Tibial artery (tissue), 4 donors: ENCODE results near the gene BAHD1.

ENCODE experiments used
- DNase-seq, 2 donors: peaks; one replicate each; pipeline ENCODE4 v3.0.0-alpha.2; 2019
- H3K27ac ChIP-seq, 2 donors: fragments of 200-600 bp; sonication (generic) in 1 of 2; 1 replicate in 1 of 2; 2 replicates in 1 of 2; pipeline ENCODE4 v1.5.1; 2018 to 2019; ENCODE audit warnings: mild to moderate bottlenecking in 1 of 2
- H3K27me3 ChIP-seq, 2 donors: fragments of 200-600 bp; sonication (generic) in 1 of 2; one replicate each; pipeline versions ENCODE4 v1.5.1 to v1.6.0; 2016 to 2019
- H3K36me3 ChIP-seq, 3 donors: fragments of 200-600 bp; sonication (generic) in 2 of 3; one replicate each; pipeline ENCODE4 v1.5.1; 2016 to 2019; ENCODE audit warnings: mild to moderate bottlenecking in 2 of 3
- H3K4me1 ChIP-seq, 4 donors: fragments of 200-600 bp; sonication (generic) in 2 of 4; 1 replicate in 3 of 4; 2 replicates in 1 of 4; pipeline ENCODE4 v1.5.1; 2016 to 2019
- H3K4me3 ChIP-seq, 2 donors: fragments of 200-600 bp; sonication (generic) in 1 of 2; 1 replicate in 1 of 2; 2 replicates in 1 of 2; pipeline ENCODE4 v1.5.1; 2018 to 2019; ENCODE audit warnings: mild to moderate bottlenecking in 2 of 2
- H3K9me3 ChIP-seq, 3 donors: fragments of 200-600 bp; sonication (generic) in 1 of 3; one replicate each; pipeline ENCODE4 v1.5.1; 2016 to 2019
- CTCF ChIP-seq, 2 experiments: fragments of 200-600 bp in 1 of 2; fragments of 450-650 bp in 1 of 2; IDR thresholded peaks; one replicate each; pipeline ENCODE4 v1.5.1; 2017 to 2019; ENCODE audit warnings: antibody characterized with exemption in 2 of 2, mild to moderate bottlenecking in 1 of 2, moderate library complexity in 1 of 2
- intact Hi-C: fragments of 100-400 bp; cut with DNase I; formaldehyde crosslinking; loops from one replicate; pipeline ENCODE4 v1.15.0; 2023; ENCODE audit warnings: low total_unique reads

Gene BAHD1

GRCh38 chr15:40463279-40463678, 22.5 kb downstream of the BAHD1 start:
- H3K4me1 ChIP-seq: no peaks in the 10 kb centered on the region
- no peak for DNase-seq
- intact Hi-C loops: no loop called here
- TF ChIP-seq CTCF (IDR thresholded peaks at IDR 0.05): no peak
- no peaks in the 10 kb centered on the region for H3K27me3 ChIP-seq
- H3K36me3 ChIP-seq: peaks cover 37 to 92% (median 61%) of the 10 kb centered on the region in 3 donors
- no peak overlapping the region for H3K27ac ChIP-seq
- no peaks in the 10 kb centered on the region for H3K9me3 ChIP-seq
- no peak overlapping the region for H3K4me3 ChIP-seq

DNA sequence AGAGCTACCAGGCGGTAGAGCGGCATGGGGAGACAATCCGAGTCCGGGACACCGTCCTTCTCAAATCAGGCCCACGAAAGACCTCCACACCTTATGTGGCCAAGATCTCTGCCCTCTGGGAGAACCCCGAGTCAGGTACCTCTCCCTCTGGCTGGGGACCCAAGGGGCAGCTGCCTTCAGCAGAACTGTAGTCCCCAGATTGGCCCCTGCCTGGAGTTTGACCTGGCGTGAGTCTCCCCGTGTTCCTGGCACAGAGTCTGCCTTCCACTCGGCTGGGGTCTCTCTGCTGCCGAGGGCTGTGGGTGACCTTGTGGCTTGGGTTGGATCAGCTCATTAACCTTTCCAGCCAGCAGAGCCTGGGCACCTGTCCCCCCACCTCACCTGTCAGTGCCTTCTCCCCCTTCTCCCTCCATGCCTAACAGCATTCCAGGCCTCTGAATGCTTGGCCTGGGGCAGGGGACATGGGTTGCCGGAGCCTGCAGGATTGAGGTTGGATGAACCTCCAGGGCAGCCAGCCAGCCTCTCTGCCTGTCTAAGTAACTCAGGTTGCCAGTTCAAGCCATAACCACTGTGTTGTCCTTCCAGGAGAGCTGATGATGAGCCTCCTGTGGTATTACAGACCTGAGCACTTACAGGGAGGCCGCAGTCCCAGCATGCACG, 23.3 kb downstream of the BAHD1 start:
- no peak for TF ChIP-seq CTCF (IDR thresholded peaks at IDR 0.05)
- H3K36me3 ChIP-seq: peaks cover 31 to 85% (median 57%) of the 10 kb centered on the region in 3 donors

DNA sequence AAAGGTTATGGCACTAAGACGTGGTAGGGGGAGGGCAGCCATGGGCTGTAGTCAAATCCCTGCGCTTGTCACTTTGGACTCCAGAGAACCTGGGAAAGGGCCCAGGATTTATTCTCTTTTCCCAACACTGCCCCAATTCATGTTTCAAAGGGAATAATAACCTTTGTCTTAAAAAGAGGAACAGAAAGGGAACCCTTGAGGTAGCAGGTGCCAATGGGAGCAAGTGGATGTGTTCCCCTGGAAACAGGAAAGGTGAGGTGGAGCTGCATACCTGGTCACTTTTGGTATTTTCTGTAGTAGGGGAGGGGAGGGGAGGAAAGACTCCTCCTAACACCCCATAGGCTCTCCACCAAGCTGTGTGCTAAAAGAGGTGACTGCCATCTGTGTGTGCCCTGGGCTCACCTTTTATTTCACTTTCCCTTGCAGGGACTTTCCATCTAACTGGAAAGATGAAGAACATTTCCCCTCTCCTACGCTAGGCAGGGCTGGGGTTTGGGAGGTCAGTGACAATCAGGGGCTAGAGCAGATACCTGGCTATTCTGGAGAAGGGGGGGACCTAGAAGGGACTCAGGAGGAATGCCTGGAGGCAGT, 23.9 kb downstream of the BAHD1 start:
- TF ChIP-seq CTCF (IDR thresholded peaks at IDR 0.05): no peak
- Histone ChIP-seq H3K4me1 (no peaks in the 10 kb centered on the region), H3K27me3 (no peaks in the 10 kb centered on the region), H3K36me3 (peaks cover 24 to 78% (median 51%) of the 10 kb centered on the region in 3 donors), H3K4me3 (no peak overlapping the region), H3K27ac (no peak overlapping the region), H3K9me3 (no peaks in the 10 kb centered on the region)
- intact Hi-C loops: no loop called here
- no peak for DNase-seq

More for the DNA sequence above, 23.3 kb downstream of the BAHD1 start:
- intact Hi-C loops: no loop called here
- H3K9me3 ChIP-seq: no peaks in the 10 kb centered on the region
- H3K27me3 ChIP-seq: no peaks in the 10 kb centered on the region
- H3K4me1 ChIP-seq: no peaks in the 10 kb centered on the region
- DNase-seq: no peak
- H3K4me3 ChIP-seq: no peak overlapping the region
- H3K27ac ChIP-seq: no peak overlapping the region

- Histone ChIP-seq H3K36me3 (peaks cover 22 to 66% (median 49%) of the 10 kb centered on the region in 3 donors), H3K27me3 (no peaks in the 10 kb centered on the region), H3K27ac (no peak overlapping the region), H3K9me3 (no peaks in the 10 kb centered on the region), H3K4me3 (no peak overlapping the region), H3K4me1 (peaks cover 0 to 8% (median 4%) of the 10 kb centered on the region in 4 donors)
- TF ChIP-seq CTCF (IDR thresholded peaks at IDR 0.05): no peak
- DNase-seq: no peak
- intact Hi-C loops: no loop called here
Observed at GRCh38 chr15:40465939-40466338, 25.2 kb downstream of the BAHD1 start.

- Histone ChIP-seq H3K4me1 (peaks cover 0 to 12% (median 5%) of the 10 kb centered on the region in 4 donors), H3K4me3 (no peak overlapping the region), H3K27me3 (no peaks in the 10 kb centered on the region), H3K9me3 (no peaks in the 10 kb centered on the region), H3K27ac (no peak overlapping the region), H3K36me3 (peaks cover 22 to 62% (median 48%) of the 10 kb centered on the region in 3 donors)
- TF ChIP-seq CTCF (IDR thresholded peaks at IDR 0.05): no peak
- intact Hi-C loops: no loop called here
- DNase-seq: no peak
Observed at GRCh38 chr15:40466426-40467260, 25.9 kb downstream of the BAHD1 start.
